ENCODE measurements around the gene NFAT5.
"Not testable (repeated sequence)": the region's sequence is repeated elsewhere in the genome, so short reads cannot be mapped to it uniquely, and the experiment has no call there.

NFAT5 gene

DNA sequence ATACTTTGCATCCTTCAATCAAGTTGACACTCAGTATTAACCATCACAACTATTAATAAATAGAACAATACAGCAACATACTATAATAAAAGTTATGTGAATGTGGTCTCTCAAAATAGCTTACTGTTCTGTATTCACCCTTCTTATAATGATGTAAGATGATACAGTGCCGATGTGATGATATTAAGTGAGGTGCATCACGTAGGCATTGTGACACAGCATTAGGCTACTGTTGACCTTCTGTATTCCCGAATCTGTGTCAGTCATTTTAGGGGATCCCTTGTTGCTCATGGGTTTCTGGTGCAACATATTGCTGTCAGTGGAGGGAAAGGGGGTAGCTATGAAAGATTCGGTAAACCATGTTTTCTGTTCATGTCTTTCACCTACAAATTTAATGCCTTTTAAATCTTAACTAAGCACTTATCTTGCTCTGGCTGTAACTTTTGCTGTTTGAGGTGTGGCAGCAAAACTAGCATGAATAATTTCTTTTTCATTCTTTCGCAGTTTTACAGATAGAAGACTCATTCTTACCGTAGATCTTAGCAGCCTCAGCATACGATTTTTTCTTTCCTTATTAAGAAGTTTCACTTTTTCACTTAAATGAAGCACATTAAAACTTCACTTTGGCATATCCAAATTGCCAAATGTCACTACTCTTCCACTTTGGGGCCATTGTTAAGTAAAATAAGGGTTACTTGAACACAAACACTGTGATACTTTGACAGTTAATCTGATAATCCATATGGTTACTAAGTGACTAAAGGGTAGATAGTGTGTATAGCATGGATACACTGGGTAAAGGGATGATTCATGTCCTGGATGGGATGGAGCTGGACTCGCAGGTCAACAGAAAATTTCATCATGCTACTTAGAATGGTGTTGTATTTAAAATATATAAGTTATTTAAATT is 29.6 kb downstream of the NFAT5 start:
- DNase-seq, result peak; percentile 44

DNA sequence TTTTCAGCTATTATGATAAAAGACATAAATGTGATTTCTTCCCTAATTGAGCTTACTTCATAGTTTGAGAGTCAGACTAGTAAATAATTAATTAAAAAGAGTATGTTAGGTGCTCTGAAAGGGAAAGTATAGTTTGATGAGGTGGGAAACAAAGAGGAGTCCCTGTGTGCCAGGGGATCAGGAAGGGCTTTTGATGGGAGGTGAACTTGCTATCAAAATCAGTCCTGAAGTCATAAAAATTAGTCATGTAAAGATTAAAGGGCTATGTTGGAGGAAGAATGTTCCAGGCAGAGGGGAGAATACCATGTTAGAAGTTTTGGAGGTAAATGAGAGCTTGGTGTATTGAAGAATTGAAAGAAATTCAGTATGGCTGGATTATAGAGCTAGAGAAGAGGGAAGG is 31.0 kb downstream of the NFAT5 start:
- DNase-seq, result no peak

DNA sequence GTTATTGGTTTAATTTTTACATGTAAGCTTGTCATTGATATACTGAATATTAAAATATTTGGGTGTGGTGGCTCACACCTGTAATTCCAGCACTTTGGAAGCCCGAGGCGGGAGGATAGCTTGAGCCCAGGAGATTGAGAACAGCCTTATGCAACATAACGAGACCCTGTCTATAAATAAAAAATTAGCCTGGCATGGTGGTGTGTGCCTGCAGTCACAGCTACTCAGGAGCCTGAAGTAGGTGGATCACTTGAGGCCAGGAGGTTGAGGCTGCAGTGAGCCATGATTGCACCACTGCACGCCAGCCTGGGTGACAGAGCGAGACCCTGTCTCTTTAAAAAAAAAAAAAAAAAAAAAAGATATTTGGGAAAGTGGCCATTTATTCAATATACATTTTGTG is 32.3 kb downstream of the NFAT5 start:
- no peak for DNase-seq

DNA sequence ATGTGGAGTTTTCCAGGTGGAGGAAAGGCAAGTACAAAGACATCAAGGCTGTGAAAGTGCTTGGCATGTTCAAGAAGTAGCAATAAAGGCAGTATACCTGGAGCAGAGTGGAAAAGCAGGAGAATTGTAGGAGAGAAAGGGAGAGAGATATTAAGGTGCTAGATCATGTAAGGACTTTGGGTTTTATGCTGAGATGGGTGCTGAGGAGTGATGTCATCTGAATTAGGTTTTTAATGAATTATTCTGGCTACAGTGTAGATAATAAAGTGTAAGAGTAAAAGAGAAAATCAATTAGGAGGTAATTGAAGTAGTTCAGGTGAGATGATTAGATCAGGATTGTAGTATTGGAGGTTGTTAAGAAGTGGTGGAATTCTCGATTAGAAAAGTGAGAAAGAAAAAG is 34.0 kb downstream of the NFAT5 start:
- no peak for DNase-seq

DNA sequence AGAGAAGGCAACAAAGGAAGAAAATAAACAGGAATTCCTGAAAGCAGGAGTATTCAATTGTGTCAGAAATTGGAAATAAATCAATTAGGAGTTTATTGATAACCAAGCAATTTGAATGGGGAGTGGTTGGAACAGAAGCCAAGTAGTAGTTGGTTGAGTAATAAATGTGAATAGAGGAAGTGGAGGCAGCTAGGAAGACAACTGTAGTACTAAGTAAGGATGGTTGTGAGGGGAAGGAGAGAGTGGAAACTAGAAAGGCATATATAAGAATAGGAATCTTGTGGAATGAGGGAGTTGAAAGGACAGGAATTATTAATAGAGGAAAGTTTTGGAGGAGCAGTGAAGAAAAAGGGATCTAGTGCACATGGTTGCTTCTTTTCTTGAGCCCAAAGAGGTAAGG is 34.4 kb downstream of the NFAT5 start:
- no peak for DNase-seq

DNA sequence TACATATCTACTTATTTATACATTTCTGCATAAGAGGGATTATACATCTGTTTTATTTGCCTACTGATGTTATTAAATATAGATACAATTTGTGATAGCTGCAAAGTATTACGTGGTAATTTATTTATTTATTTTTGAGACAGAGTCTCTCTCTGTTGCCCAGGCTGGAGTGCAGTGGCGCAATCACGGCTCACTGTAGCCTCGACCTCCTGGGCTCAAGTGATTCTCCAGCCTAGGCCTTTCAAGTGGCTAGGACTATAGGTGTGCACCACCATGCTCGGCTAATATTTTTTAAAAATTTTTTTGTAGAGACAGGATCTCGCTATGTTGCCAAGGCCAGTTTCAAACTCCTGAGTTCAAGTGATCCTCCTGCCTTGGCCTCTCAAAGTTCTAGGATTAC is 35.5 kb downstream of the NFAT5 start:
- DNase-seq, result no peak

DNA sequence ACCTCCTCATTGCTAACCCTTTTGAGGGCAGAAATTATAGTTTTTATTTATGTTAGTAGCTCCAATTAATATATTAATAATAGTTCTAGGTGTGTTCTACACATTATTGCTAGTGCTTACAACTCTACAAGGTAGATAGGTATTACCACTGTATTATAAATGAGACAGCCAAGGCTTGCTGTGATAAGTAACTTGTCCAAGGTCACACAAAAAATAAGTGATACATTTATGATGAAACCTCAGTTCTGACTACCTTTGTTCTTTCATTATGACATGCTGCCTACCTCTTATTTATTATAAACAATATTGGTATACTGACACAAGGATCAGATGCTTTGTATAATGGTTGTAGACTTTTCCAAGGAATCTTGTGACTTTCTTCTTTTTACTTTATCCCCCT is 41.2 kb downstream of the NFAT5 start:
- DNase-seq, result no peak

DNA sequence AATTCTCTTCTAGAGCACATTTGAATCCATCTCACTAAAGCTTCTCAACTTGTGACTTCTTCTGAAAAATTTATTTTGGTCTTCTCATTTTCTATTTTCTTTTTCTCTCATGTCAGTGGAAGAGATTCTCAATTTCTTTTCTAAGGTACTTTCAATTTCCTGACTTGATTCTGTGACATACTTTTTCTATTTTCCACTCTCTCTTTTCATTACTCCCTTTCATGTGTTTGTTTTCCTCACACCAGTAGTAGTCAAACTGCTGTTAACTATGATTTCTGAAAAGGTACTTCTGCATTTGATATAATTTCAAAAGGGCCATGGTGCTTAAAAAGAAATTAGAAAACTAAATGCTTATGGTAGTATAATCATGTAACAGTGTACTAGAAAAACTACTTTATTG is 41.9 kb downstream of the NFAT5 start:
- DNase-seq, result no peak

DNA sequence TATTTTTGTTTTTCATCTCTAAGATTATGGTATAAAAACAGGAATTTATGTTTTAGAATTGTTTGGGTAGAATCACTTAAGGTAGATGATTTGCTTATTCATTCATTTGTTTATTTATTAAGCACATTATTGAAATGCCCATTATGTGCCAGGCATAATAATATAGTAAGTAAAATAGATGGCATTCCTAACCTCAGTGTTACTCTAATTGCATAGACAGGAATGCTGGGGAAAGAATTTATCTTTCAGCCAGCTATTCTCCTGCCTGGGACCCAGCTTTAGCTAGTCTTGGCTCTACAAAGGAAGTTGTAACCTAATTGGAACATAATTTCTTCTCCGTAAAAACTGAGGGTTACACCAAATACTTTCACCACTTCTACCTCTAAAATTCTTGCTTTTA is 44.6 kb downstream of the NFAT5 start:
- peak; percentile 16 for DNase-seq

DNA sequence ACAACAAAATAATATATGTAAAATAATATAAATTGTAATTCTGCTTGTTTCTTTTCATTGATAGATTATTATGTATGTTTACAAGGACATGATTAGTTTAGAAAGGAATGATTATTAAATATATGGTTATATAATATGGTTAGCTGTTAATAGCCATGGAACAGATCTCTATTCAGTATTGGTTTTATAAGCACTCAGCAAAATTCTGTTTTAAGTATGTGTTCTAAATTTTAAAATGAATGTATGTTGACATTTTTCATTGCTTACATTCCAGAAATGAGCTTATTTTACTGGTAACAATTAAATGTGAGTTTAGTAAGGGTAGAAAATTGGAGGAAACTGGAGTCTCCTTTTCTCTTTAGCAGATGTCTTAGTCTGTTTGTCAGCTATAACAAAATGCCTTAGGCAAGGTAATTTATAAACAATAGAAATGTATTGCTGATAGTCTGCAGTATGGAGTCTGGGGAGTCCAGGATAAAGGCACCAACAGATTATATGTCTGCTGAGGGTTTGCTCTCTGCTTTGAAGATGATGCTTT is 45.4 kb downstream of the NFAT5 start:
- DNase-seq, result no peak

DNA sequence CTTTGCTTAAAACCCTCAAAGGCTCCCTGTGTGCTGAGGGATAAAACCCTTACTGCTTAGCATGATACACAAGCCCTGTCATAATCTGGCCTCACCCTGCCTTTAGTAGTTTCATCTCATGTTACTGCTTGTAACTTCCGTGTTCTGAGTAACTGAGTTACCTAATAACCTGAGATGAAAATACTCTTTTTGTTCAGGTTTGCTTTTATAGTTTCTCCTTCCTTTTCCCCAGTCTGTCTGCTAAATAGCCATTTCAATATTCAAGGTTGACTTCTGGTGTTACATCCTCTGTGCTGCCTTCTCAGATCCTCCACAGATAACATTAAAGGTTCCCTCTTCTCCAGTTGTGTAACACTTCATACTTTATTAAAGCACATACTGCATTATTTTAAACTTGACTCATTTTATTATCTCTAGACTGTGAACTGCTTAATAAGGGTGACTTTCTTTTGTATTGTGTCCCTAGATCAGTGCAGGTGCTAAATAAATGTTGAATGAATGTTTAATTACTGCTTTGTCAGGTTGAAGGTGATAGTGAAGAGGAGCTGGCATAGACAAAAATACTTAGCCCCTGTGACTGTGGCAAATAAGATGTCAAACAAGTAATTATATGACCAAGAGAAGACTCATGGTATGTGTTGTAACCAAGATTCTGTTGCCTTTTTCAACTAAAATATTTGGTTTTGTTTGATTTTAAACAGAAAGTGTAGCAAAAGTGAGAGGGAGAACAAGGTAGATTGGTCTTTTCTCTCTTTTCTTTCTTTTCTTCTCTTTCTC is 47.8 kb downstream of the NFAT5 start:
- DNase-seq, result no peak

DNA sequence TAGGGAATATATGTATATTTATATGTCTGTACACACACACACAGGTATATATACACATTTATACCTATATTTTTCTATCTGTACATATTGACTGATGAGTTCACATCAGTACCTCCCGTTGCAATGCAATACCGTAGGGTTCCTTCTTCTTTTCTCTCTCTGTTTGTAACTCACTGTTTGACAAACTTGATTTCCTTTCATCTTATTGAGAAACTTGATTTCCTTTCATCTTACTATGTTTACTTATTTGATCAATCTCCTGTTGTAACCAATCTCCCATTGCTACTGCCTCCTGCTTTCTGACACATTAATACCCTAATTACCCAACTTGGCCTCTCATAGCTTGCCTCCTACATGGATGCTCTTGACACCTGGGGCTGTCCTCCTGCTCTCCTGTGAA is 49.8 kb downstream of the NFAT5 start:
- no peak for DNase-seq

DNA sequence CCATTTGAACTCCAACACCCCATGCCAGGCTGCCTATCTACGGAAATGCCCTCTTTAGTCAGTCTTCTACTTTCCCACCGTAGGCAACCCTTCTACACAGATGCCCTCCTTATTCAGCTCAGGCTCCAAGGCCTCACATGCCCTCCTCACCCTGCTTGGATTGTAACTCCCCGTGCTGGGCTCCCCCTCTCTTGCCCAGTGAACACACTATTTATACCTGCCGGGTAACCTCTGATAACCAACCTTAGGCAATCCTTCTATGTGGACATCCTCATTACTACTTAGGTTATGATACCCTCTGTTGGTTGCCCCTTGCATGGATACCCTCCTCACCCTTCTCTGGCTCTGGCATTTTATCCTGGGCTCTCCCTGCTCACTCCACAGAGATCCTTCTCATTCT is 50.3 kb downstream of the NFAT5 start:
- DNase-seq, result no peak

DNA sequence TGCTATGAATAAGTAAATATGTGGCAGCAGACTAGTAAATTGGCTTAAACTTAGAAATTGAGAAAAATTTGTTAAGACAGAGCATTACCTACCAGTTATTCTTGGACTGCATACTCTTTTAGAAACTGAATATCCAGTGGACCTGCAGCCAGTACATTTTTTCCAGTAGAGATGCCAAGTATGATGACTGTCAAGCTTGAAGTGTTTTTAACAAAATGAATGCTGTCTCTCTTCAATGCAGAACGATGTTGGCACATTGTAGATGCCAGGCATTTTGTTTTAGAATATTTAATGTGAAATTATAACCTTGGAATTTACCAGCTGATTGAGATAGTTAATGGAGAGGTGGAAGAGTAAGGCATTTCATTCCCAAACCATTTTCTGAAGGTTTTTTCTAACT is 52.5 kb downstream of the NFAT5 start:
- no peak for DNase-seq

DNA sequence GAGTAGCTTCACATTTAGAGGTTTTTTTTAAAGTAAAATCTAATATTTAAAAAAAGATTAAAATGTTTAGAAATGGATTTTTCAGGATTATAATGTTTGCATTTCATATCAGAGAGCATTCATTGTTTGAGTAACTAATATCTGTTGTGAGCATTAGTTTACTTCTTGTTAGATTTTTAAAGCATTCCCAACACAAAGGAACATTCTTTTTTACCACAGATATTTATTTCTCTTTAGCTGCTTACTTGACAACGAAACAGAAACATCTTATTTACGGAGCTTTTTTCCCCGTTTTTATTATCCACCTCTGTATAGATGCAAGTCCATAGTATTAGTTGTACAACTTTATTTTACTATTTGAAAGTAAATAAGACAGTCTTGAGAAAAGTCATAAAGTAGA is 53.0 kb downstream of the NFAT5 start:
- no peak for DNase-seq

DNA sequence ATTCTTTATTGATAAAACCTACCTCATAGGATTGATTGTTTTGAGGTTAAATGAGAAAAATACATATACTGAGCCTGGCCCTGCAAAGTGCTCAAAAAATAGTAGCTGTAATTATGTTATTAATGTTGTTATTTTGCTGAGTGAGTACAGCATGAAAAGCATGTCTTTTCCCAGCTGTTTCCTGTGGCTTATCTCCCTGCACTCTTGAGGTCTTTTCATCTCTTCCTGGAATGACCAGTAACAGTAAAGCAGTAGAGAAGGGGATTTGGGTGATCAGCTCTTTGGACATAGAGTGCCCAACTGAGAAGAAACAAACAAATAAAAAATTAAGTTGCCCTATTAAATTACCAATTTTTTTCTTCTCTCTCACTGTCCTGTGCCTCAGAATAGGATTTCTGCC is 53.7 kb downstream of the NFAT5 start:
- no peak for DNase-seq

DNA sequence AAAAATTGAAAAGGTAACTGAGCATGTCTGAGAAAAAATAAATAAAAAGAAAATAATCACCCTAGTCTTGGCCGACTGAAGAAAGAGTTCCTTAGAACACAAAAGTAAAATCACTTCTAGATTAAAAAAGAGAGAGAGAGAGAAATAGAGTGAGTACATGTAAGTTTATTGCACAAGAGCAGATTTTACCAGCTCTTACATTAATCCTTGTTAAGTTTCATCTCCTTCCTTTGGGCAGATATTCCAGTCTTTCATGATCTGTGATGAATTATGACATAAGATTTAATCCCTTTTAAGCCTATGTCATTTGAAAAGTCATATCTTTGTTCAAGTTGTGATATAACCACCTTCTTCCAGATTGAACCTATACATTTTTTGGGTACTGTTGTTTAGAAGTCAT is 54.8 kb downstream of the NFAT5 start:
- DNase-seq, result no peak

DNA sequence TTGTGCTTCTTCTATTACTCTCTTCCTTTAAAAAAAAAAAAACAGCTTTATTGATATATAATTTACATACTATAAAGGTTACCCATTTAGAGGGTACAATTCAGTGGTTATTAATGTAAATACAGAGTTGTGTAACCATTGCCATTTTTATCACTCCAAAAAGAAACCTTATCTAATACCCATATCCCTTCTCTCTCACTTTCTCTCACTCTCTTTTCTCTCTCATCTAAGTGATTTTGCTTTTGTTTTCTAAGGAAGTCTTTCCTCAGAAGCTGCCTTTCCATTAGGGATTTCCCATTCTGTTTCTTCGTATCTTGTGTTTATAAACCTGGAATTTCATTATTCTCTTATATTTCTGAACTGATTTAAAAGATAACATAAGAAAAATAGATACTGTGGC is 55.5 kb downstream of the NFAT5 start:
- no peak for DNase-seq

DNA sequence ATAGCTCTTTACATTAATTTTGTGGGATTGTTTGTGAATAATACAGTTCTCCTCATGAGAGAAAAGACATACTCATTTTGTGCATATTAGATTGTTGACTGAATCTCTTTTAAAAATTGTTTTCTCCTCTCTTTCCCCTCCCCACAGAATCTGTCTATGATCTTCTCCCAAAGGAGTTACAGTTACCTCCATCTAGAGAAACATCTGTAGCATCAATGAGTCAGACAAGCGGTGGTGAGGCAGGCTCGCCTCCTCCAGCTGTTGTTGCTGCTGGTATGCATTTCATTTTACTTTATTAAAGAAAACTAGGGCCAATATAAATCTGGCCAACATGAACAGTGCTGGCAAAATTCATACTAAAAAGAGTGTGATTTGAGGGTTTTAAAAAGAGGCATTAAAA is 60.5 kb downstream of the NFAT5 start:
- DNase-seq, result peak; percentile 48

DNA sequence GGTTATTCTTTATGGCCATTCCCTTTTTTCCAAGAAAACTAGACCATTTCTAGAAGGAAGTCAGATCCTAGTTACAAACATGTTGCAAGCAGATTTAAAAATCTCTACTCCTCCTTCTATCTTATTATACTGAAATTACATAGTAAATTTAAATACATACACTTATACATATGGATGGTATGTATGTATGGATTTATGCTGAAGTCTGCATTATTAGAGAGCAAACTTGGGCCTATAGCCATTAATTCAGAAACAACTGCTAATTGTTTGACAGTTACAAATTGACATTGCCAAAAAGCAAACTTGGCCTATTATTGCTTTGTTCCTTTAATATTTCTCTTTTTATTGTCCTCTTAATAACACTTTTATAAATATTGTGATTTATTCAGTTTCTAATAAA is 67.1 kb downstream of the NFAT5 start:
- DNase-seq, result no peak

DNA sequence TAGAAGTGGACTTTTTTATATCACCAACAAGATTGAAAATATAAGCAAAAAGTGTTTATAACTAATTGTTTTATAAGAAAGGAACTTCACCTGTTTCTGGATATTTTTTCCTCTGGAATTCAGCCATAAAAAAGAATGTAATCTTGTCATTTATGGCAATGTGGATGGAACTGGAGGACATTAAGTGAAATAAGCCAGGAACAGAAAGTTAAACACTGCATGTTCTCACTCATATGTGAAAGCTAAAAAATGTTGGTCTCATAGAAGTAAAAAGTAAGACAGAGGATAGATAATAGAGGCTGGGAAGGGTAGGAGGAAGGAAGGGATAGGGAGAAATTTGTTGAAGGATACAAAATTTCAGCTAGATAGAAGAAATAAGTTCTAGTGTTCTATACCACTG is 67.6 kb downstream of the NFAT5 start:
- no peak for DNase-seq

DNA sequence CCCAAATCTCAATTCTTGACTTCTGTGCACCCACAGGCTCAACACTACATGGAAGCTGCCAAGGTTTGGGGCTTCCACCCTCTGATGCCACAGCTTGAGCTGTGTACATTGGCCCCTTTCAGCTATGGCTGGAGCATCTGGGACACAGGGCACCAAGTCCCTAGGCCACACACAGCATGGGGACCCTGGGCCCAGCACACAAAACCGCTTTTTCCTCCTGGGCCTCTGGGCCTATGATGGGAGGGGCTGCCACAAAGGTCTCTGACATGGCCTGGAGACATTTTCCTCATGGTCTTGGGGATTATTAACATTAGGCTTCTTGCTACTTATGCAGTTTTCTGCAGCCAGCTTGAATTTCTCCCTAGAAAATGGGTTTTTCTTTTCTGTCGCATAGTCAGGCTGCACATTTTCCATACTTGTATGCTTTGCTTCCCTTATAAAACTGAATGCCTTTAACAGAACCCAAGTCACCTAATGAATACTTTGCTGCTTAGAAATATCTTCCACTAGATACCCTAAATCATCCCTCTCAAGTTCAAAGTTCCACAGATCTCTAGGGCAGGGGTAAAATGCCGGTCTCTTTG is 70.9 kb downstream of the NFAT5 start:
- not testable (repeated sequence) for DNase-seq

DNA sequence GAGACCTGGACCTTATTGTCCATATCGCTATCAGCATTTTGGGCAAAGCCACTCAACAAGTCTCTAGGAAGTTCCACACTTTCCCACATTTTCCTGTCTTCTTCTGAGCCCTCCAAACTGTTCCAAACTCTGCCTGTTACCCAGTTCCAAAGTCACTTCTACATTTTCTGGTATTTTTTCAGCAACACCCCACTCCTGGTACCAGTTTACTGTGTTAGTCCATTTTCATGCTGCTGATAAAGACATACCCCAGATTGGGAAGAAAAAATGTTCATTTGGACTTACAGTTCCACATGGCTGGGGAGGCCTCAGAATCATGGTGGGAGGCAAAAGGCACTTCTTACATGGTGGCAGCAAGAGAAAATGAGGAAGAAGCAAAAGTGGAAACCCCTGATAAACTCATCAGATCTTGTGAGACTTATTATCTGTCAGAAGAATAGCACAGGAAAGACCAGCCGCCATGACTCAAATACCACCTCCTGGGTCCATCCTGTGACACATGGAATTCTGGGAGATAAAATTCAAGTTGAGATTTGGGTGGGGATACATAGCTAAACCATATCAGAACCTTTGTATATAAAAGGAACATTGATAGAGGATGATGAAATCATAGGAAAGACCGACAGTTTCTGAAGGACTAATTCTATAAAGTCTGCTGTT is 71.6 kb downstream of the NFAT5 start:
- not testable (repeated sequence) for DNase-seq

Measured in fibroblast of skin of abdomen (primary cell).